ENCODE data around the gene ANKRD1.
A peak's percentile ranks its signal among the peaks of the same experiment; 100 is the strongest.
"Not testable (repeated sequence)": the region's sequence is repeated elsewhere in the genome, so short reads cannot be mapped to it uniquely, and the experiment has no call there.

ANKRD1 gene

DNA sequence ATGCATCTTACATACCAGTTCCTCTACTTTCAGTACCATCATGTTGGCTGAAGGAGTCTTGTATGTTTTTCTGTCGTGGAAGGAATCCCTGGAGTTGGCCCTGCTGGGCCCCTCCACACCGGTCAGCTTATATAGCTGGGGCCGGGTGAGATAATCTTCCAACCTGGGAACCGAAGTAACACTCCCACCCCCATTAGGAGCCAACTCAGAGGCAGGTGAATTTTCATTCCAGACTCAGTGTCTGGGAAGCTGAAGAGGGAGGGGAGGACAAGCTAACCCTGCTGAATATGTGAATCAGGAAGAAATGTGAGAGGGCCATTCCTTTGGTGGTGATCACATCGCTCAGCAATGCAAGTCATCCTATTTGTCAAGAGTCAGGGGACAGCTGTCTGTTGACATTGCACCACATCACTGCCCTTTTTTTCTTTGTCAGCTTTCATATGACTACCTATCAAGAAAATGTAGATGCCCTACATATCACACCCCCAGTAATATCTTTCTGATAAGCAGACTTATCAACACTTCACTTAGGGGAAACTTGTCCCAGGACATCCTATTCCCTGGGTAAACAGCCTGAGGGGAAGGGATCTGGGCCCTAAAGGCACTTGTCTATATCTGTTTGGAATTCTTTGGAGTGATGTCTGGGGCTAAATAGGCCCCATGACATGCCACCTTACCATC lies at the start of gene ANKRD1:
TSS of gene ANKRD1 (minus strand) at position 102 of the 681 bp plus-strand sequence. CDS start at position 42, 60 bp downstream.
- DNase-seq = no peak

- no peak for DNase-seq
Observed at GRCh38 chr10:90969947-90970673, 49.2 kb upstream of the ANKRD1 start.

DNA sequence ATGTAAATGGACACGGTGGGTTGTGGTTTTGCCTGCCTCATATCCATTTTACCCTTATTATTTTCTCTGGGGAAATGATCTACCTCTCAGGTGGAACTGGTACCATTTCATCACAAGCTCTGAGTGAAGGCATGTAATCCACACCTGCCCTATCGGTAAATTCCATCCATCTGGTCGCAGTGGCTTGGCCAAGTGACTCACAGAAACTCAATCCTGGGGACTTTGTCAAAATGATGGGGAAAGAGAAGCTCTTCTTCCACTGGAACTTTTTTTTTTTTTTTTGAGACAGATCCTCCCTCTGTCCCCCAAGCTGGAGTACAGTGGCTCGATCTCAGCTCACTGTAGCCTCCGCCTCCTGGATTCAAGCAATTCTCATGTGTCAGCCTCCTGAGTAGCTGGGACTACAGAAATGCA lies 48.2 kb upstream of the ANKRD1 start:
- DNase-seq = no peak

DNA sequence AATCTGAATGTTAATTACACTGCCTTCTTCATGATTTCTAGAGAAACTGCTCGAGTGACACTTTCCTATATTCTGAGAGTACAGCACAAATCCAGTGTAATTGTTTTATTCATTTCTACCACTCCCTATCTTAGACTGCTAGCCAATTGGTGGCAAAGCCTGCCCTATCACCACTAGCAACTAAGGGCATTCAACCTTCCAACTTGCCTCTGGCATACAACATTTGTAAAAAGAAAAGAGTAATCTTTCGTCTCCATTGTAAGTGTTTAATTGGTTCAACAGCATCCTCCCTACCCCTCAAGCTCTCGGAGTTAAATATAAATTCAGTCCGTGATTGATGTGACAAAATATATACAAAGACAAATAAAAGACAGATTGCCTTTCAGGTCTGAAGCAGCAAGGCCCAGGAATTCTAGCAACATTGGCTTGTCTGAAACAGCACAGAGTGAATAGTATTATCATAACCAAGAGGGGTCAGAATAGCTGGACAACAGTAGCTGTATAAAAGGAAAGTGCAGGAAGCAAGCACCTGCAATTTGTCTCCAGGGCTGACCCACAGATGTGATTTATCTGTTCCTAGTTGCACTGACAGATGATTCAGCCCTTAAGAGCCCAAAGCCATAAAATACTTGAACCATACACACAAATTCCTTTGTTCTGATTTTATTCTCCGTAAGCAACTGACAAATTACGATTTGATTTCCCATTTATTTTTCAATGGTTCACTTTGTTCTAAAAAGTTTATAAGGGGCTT lies 47.6 kb upstream of the ANKRD1 start:
- no peak for DNase-seq

DNA sequence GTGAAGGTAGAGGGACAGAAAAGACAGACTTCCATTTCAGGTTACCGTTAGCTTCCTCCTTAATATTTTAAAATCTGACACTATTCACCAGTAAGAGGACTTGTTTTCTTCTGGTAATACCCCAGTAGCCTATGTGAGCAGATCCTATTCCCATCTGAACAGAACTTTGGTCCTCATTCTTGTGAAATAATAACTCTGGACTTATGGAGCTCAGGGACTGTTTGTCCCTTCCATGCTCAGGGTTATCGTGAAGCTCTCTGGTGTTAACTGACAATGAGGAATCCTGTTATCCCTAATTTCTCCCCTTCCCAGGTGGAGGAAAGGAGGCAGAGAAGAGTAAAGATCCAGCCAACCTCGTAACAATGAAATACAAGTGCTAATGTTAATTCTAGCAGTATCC lies 47.0 kb upstream of the ANKRD1 start:
- no peak for DNase-seq

DNA sequence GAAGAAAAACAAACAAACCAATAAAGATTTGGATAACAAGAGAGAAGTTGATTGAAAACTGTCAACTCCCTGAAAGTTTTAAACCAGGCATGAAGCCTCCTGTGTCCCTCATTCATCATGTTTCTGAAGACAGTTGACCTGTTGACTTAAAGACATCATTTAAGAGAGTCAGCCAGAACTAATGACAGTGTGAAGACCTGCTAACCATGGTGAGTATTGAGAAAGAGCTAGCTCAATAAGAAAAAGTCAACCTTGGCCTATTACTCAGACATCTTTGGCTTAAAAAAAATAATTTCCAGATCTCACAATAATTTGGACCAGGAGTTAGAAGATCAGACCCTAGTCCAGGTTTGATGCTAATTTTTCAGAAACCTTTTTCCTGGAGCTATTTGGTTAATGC lies 45.3 kb upstream of the ANKRD1 start:
- DNase-seq = no peak

DNA sequence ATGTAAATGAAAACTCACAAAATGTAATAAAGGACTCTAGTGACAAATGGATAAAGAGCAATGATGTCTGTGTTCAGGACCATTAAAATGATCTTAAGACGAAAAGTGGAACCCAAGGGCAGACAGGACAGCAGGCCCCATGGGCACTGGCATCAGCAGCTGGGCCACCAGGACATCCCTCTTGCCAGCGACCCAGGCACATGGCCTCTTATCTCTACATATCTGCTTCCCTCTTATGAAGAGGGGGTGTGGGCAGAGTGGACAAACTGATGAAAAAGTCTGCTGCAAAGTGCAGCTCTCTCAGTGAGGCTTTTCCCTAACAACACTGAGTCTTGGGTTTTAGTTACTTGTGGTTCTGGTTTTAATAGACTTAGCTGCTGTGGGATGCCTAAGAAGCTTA lies 44.8 kb upstream of the ANKRD1 start:
- no peak for DNase-seq

DNA sequence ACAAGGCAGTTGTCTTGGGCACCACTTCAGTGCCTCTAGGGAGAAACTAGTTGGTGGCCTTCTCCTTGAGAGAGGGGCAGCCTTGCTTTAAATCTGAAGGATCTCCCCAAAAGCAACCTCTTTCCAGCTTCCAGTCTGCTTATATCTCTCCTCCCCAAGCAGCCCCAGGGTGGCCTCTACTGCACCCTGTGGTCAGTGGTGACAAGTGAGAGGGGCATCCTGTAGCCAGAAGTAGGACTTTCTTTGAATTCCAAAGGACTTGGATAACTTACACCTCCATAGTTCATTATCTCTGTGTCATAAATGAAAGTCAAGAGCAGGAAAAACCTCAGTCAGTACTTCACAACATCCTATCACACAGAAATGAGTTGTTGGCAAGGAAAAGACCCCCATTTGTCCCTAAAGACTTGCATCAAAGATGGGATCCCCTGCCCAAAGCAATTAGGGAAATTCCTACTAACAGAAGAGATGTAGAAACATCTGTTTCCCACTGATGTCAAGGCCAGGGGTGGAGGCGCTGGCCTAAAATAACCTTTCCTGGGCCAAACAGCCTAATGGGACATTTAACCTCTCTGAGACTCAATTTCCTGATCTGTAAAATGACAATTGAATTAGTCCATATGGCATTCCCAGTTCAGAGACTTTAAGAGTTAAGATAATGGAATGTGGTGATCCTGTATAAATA lies 44.0 kb upstream of the ANKRD1 start:
- no peak for DNase-seq

- DNase-seq = no peak
Observed at GRCh38 chr10:90963331-90963730, 42.4 kb upstream of the ANKRD1 start.

DNA sequence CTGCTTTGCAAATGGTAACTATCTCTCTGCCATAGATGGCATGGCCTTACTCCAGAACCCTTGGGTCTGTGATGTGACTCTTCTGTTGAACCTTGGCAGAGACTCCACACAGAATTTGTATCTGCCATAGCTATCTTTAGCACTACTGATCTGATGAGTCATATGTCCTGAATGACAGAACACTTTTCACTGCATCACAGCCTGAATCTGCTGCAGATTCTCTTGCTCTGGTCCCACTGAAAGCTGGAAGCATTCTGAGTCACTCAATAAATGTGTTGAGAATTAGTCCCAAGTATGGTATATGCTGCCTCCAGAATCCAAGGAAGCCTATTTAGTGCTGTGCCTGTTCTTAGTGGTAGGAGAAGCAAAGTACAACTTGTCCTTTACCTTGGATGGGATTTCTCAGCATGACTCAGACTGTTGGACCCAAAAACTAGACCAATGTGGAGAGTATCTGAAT lies 39.5 kb upstream of the ANKRD1 start:
- DNase-seq = peak; percentile 36

- no peak for DNase-seq
Observed at GRCh38 chr10:90959826-90960225, 38.9 kb upstream of the ANKRD1 start.

DNA sequence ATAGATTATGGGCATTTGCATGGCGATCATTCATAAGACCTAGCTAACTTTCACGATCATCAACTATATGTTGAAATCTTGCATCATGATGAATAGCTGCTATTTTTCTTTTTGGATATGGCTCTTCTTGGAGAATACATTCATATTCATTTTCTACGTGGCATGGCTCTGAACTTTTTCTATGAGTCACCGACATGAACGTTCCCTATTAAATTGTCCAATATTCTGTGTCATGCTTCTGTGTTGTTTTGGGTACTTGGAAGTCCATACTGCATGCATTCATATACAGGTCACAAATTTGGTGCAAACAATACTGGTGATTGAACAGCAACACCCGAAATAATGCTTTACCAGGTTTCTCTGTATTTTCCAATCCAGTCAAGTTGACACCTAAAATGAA lies 37.9 kb upstream of the ANKRD1 start:
- DNase-seq = no peak

- DNase-seq = peak; percentile 38
Observed at GRCh38 chr10:90947030-90947960, 26.4 kb upstream of the ANKRD1 start.

DNA sequence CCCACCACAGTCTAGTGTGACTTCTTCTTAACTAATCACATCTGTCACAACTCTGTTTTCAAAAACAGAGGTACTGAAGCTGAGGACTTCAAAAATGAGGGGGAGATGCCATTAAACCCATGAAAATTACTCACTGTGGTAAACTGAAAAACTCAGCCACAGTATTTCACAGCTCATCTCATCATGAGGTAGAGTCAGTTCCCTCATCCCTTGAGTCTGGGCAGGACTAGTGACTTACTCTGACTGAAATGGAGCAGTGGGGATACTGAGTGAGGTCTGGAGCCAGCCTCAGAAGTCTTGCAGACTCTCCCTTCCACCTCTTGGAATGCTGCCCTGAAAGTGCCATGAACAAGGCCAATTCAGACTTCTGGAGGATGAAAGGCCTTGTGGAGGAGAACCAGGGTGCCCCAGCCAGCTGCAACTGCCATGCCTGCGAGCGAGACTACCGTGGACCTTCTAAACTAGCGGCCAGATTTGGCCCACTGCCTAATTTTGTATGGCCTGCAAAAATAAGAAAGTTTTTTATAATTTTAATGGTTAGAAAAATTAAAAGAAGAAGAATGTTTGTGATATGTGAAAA lies 24.7 kb upstream of the ANKRD1 start:
- no peak for DNase-seq

- DNase-seq = no peak
Observed at GRCh38 chr10:90944749-90945148, 23.9 kb upstream of the ANKRD1 start.

DNA sequence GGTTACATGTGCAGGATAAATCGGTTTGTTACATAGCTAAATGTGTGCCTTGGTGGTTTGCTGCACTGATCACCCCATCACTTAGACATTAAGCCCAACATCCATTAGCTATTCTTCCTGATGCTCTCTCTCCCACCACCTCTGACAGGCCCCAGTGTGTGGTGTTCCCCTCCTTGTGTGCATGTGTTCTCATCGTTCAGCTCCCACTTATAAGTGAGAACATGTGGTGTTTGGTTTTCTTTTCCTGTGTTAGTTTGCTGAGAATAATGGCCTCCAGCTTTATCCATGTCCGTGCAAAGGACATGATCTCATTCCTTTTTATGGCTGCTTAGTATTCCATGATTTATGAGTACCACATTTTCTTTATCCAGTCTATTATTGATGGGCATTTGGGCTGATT lies 22.1 kb upstream of the ANKRD1 start:
- DNase-seq = not testable (repeated sequence)

DNA sequence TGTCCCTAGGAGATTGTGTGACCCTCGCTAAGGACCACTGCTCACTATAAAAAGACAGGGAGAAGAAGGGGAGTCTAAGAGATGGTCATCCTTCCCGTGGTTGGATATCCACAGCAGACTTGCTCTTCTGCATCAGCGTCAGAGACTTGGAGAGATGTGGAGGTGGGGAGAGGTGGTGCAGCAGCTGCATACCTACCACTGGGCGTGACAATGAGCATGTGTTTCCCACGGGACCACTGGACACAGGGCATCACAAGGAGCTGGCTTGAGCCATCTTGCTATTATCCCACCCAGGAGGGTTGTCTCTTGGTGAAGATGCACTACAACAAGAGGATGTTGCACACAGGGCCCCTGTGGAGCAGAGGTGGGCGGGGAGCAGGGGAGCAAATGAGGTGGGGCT lies 18.8 kb upstream of the ANKRD1 start:
- no peak for DNase-seq

DNA sequence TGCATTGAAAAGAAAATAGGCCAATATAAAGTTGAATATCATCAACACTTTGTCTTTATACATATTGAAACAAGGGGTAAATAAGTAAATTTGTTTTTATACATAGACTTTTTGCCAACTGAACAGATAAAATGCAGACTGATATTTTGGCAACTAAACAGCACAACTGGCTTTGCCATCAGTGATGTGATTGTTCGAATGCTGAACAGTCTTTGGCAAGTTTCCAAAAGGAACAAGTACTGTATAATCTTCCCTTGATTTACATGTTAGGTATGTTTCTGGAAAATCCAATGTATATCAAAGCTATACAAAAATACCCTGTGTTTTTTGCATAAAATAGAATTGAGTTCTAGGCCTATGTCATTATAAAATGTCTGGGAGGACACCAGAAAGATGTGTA lies 18.2 kb upstream of the ANKRD1 start:
- DNase-seq = no peak

GRCh38 chr10:90937645-90938258 lies 16.9 kb upstream of the ANKRD1 start:
- no peak for DNase-seq

DNA sequence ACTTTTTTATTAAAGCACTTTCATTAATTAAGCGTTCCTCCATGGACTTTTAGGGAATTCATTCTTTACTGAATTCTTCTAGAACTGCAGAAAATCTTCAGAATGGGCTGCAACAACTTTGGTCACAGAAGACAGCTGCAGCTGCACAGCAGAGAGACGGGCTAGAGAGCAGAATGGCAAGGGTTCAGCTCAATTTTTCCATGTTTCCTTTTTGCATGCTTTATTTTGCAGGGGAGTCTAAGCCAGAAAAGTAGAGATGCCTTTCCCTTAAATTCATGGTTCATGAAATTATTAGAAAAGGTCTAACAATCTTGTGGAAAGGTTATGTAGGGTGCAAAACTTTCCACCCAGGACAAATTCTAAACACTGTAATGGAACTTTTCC lies 15.4 kb upstream of the ANKRD1 start:
- no peak for DNase-seq

DNA sequence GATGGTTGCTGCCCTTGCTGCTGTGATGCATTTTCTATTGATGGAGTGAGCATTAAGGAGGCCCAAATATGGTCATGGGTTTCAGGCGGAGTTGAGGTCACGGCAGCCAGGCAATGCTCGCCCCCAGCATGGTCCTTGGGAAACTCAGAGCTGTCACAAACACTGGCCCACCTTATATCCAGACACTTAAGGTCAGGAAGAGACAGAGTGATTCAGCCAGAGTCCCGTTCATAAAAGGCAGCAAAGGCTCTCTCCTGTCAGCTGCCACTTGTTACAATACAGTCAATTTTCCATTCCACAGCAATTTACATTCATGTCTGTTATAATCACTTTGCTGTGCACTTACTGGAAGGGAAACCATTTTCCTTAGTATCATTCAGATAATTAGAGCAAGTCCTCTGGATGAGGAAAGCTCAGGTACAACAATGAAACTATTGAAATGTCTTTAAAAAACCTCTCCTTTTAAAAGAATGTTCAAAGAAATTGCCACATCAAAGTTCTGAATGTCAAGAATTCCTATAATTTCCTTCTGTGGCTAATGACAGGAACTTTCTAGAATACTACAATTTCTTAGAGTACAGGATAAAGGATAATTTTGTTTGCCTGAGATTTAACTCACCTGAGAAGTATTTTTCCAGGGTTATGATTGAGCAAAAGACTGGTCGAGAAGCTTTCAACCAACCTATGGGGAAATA lies 14.8 kb upstream of the ANKRD1 start:
- DNase-seq = no peak
